Activated CD4-positive, alpha-beta T cell treated with anti-CD3 and anti-CD28 coated beads, Interleukin-2, amount 50 U/mL, for 48 hours (primary cell): ENCODE results near the gene FCHSD1.

Source experiments
- DNase-seq, 2 experiments: peaks; one replicate each; pipeline ENCODE4 v3.0.0-alpha.2; 2020

Gene FCHSD1

GRCh38 chr5:141640698-141641097, 10.5 kb downstream of the FCHSD1 start:
- no peak for DNase-seq

DNA sequence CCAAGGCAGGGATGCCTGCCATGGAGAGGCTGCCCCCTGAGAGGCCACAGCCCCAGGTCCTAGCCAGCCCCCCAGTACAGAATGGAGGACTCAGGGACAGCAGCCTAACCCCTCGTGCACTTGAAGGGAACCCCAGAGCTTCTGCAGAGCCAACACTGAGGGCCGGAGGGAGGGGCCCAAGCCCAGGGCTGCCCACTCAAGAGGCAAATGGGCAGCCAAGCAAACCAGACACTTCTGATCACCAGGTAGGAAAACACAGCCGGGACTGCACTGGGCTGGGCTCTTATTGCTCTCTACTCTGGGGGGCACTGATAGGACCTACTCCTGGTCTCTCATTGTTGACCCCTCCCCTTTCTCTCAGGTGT, 11.2 kb downstream of the FCHSD1 start:
- no peak for DNase-seq

GRCh38 chr5:141639357-141640050, 11.7 kb downstream of the FCHSD1 start:
- DNase-seq = no peak

GRCh38 chr5:141638771-141639170, 12.4 kb downstream of the FCHSD1 start:
- DNase-seq = no peak

DNA sequence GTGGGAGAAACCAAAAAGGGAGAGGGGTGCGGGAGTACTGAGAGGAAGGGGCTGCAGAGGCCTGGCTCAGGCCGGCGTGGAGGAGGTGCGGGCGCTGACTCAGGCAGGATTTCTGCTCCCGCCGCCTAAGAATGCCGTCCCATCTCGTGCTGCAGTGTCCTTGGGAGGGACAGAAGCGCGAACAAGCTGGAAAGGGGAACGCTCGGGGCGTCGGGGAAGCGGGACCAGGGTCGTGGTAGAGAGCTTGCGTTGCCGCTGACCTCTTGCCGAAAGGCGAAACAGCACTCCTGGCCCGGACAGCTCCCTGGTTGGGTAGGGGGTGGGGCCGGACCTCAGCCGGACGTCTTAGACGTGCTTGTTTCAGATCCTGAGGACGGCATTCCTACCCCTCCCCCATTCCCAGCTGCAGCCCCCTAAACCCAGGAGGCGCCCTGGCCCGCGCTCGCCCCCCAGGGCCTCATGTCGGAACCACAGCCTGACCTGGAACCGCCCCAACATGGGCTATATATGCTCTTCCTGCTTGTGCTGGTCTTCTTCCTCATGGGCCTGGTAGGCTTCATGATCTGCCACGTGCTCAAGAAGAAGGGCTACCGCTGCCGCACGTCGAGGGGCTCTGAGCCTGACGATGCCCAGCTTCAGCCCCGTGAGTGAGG, 13.3 kb downstream of the FCHSD1 start:
- peak; percentile 58 to 63 for DNase-seq

DNA sequence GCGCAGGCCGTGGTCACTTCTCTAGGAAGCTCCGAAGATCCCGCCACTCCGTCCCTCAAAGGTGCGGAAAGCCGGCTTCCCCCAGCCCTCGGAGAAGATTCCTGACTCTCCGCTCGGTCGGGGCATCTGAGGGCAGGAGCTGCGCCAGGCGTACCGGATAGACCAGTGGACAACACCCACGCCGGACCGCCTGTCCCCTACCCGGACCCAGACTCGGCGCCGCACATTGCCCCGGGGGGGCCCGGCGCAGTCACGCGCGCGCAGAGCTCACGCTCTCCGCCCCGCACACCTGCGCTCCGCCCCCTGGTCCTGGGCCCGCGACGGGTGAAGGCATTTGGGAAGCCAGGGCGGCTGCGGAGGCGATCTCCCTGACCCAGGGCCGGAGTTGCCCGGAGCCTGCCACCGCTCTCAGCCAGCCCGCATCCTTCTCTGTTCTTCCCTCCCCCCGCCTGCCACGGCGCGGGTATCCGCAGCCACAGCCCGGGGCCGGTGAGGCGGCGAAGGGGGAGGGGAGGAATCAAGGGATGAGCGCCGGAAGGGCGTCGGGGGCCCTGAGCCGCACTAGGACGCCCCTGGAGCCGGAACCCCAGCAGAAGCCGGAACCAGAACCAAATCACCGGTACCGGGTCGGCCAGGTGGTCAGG, 14.0 kb downstream of the FCHSD1 start:
- DNase-seq = peak; percentile 57 to 67

- peak; percentile 95 for DNase-seq
These were observed 14.7 kb downstream of the FCHSD1 start, which contains the start of the genes HDAC3 and RELL2 for GRCh38 chr5:141636413-141637122. TSS of gene HDAC3 (minus strand) at chr5:141636849. CDS start at chr5:141636790, 59 bp downstream. TSS of gene RELL2 (plus strand) at chr5:141636997. CDS start at chr5:141638226, 1,229 bp downstream.

DNA sequence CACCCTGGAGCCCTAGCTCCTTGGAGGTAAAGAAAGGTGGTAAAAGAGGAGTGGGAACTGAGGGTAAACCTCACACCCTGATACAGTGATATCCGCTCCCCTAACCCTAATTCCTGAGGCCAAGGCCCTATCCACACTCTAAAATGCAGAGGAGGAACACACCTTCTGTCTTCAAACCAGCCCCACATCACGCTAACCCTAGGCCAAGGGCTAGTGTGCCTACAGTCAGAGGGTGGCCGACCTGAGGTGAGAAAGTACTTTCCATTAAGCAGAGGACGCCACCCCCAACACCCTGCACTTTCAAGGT, 15.2 kb downstream of the FCHSD1 start:
- no peak for DNase-seq

- no peak for DNase-seq
These were observed 15.6 kb downstream of the FCHSD1 start for GRCh38 chr5:141635646-141636045.

GRCh38 chr5:141634720-141635119, 16.5 kb downstream of the FCHSD1 start:
- DNase-seq = no peak

DNA sequence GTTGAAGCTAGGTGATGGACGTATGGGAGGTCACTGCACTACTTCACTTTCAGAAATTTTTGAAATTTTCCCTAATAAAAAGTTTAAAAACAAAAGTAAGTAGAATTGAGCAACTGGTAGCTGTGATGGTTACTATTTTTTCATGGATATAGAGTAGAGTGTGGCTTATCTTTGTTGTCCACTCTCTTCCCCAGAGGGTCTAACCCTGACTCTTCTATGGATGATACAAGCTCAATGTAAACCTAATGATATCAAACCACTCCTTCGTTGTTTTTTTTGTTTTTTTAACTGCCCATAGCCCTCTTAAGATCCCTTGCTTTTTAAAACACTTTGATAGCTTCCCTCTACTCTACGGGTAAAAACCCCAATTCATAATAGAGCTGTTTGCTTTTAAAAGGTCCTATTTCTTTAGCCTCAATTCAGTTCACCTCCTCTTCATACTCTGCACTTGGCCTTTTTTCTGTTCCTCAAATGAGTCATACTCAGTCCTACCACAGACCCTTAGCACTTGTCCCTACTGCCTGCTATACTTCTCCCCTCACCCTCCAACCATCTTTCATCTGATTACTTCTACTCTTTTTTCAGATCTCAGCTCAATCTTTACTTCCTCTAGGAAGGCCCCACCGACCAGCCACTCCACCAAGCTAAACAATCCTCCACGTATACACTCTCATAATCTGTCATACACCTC, 17.2 kb downstream of the FCHSD1 start:
- no peak for DNase-seq

DNA sequence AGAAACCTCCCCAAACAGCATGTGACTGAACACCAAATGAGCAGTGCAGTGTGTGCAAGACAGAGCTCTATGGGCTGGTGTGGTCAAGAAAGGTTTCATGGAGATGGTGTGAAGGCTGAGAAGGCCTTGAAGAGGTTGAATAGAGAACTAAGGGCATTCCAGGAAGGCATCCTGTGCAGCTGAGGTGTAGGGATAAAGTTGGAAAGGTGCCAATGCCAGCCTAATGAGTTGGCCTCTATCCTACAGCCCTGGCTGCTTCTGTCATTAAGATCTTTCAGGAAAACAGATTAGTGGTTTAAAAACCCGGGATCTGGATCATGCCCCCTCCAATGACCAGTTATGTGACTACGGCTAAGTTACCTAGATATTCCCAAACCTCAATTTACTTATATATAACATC, 18.6 kb downstream of the FCHSD1 start:
- no peak for DNase-seq

- DNase-seq = no peak
These were observed 20.6 kb downstream of the FCHSD1 start for GRCh38 chr5:141630570-141631140.

- no peak for DNase-seq
These were observed 22.9 kb downstream of the FCHSD1 start for GRCh38 chr5:141628175-141628788.

DNA sequence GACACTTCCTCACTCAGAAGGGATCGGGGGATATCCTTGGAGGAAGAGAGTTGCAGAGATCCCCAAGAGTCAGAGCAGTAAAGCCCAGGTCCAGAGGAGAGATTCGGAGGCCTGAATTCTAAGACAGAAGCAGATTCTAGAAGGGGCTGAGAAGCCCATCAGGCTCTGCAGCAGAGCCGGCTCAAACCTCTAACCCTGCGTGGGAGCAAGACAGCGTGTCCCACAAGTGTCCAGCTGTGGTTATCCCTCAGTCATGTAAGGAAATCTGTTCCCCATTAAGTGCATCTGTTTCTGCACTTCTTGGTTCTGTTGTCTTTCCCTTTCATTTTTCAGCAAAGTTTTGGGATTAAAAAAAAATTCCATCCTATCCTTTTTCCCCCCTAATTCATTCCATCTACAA, 27.6 kb downstream of the FCHSD1 start:
- DNase-seq = no peak

DNA sequence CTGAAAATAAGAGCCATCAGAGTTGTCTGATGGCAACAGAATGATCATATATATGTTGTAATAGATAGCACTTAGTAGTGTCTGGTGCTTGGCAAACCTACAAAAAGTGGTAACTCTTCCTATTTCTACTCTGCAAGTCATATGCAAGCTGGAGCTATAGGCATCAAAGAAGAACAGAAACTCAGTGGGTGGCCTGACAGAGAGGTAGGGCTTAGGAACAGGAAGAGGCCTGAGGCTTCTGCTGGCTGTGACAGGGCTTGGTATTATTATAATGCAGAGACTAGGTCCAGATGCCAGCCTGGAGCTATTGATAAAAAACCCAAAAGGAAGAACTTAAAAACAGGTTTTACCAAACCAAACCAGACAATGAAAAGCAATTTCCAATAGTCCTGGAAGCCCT, 28.0 kb downstream of the FCHSD1 start:
- peak in 1 of 2 experiments; percentile 41 for DNase-seq

DNA sequence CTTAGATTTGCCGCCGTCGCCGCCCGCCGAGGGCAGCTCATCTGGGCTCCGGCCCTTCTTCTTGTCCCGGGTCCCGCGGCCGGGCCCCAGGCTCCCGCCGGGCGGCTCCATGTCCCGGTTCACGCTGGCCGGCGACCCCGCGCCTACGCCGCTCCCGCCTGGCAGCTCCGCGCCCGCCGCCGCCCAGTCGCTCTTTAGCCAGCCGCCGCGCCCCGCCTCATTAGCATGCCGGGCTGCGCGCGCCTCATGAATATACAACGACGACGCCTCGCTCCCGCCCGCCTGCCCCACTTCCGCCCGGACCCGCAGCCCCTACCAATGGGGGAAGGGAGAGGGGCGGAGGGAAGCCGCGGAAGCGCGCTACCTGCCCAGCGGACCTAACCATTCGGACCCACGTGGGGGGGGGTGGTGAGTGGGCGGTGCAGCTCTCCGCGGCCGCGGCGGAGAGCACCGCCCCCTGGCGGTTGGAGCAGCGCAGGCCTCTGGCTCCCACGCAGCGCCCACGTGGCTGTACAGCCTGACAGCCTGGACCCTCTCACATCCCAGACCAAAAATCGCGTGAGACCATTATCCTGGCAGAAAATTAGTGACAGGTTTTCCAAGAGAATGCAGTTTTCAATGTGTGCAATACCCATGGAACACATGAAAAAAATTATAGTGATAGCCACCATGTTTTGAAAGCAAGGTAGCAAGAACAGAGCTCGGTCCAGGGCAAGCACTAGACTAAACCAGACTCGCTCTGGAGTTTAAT, 32.2 kb downstream of the FCHSD1 start, which contains the start of gene DIAPH1:
Gene DIAPH1 (minus strand): TSS at position 197 of the 751 bp plus-strand sequence. CDS start 86 bp downstream, at position 111.
- DNase-seq = peak; percentile 98

DNA sequence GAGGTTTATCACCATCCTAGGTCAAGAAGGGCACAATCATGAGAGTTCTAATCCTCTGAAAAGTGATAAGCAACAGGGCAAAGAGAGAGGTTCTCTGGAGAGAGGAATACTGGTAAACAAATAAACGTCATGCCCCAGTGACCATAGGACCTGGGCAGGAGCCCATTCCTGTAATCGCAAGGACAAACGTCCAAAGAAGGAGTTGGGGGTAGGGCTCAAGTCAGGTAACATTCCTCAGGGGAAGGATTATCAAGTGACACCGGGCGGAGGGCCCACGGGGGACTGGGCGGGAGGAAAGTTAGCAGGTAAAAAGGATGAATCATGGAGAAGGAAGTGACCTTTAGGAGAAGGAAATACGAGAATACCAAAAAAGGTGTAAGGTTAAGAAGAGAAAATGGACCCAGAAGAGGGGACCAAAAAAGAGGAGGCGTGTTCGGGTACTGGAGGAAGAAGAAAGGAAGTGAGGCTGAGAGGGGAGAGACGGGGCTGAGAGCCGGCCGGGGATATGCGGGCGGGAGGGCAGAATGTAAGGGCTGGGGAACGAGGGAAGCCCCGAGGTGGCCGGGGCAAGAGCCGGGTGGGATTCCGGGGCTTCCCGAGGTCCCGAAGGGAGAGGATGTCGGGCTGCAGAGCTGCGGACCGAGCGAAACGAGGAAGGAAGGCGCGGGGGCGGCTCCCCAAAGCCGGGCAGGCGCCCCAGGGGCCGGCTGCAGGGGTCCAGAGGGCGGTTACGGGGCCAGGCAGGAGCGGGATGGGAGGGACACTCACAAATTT, 33.0 kb downstream of the FCHSD1 start:
- peak; percentile 73 to 80 for DNase-seq

- DNase-seq = no peak
These were observed 33.6 kb downstream of the FCHSD1 start for GRCh38 chr5:141617682-141618029.

GRCh38 chr5:141617128-141617527, 34.1 kb downstream of the FCHSD1 start:
- DNase-seq = no peak
